HG03460 (cell line): ENCODE data around the gene TPGS1.

ENCODE experiments used
- ATAC-seq: cut with Tn5 transposase; IDR thresholded peaks from one replicate; pipeline ENCODE4 v1.9.1; 2021; ENCODE audit not compliant: unreplicated experiment

The TPGS1 gene

DNA sequence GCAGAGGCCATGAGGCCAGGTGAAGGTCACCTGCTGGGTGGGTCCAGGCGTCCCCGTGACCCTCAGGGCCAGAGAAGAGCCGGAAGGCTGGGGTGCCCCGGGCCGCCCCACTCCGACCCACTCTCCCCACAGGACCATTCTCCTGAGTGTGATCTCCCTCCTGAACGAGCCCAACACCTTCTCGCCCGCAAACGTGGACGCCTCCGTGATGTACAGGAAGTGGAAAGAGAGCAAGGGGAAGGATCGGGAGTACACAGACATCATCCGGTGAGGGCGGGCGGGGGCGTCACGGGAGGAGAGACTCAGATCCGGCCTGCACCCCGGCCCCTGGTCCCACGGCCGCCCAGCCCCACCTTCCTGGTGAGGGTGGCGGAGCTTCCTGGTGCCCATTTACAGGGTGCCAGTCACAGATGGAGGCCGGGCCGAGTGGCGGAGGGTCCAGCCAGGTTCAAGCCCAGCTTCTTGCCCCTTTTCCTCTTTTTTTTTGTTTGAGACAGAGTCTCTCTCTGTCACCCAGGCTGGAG, 29.6 kb downstream of the TPGS1 start:
- no peak for ATAC-seq

GRCh38 chr19:538641-539428, 31.5 kb downstream of the TPGS1 start:
- ATAC-seq = no peak

DNA sequence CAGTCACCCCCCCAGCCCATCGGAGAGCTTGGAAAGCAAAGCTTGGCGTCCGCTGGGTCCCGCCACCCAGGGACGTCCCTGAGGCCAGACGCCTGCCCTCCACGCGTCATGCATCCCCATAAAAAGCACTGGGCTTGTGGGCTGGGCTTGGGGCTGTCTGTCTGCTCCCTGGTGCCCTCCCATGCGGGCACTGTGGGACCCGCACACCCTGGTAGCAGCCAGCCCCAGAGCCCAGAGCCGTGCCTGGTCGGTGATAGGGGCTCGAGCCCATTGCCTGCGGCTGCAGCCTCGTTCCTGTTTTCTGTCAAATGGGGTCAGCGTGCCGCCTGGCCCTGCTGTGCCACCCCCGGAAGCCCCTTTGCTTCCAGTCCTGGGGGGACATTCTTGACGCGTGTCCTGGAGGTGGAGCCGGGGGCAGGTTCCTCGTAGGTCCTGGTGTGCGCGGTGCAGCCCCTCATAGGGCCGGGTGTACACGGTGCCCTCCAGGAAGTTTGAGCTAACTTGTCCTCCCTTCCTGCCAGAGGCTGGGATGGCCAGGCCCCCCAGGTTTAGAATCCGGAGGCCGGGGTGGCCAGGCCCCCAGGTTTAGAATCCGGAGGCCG, 32.2 kb downstream of the TPGS1 start:
- ATAC-seq = no peak

GRCh38 chr19:540867-541637, 33.8 kb downstream of the TPGS1 start:
- ATAC-seq = no peak

DNA sequence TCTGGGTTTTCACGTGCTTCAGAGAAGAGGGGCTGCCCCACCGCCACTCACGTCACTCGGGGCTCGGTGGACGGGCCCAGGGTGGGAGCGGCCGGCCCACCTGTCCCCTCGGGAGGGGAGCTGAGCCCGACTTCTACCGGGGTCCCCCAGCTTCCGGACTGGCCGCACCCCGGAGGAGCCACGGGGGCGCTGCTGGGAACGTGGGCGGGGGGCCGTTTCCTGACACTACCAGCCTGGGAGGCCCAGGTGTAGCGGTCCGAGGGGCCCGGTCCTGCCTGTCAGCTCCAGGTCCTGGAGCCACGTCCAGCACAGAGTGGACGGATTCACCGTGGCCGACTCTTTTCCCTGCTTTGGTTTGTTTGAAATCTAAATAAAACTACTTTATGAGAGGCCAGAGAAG, 34.4 kb downstream of the TPGS1 start:
- ATAC-seq = no peak

DNA sequence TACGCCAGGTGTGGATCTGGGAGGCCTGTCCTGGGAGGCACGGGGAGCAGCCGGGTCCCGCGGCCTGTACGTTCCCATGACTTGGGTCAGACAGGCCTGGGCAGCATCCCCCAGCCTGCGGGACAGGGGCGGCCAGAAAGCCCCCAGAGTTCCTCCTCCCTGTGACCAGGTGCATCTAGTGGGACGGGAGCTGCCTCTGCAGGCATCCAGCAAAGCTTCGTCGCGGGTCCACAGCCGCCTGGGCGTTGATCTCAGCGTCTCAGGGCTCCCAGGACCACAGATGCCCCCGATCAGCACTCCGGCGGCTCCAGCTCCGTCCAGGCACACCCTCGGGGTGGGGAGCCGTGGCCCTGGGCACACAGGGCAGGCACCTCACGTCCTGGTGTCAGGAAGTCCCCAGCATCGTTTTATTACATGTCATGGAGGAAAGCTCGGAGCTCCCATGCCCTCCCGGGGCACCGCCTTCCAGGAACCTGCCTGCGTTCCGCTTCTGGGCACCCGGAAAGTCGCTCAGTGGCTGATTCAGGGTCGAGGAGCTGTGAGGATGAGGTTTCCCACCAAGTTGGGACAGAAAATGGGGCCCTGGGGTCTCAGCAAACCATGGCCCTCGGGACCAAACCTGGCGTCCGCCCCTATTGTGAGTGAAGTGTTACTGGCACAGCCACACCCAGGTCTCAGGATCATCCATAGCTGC, 35.0 kb downstream of the TPGS1 start:
- no peak for ATAC-seq

DNA sequence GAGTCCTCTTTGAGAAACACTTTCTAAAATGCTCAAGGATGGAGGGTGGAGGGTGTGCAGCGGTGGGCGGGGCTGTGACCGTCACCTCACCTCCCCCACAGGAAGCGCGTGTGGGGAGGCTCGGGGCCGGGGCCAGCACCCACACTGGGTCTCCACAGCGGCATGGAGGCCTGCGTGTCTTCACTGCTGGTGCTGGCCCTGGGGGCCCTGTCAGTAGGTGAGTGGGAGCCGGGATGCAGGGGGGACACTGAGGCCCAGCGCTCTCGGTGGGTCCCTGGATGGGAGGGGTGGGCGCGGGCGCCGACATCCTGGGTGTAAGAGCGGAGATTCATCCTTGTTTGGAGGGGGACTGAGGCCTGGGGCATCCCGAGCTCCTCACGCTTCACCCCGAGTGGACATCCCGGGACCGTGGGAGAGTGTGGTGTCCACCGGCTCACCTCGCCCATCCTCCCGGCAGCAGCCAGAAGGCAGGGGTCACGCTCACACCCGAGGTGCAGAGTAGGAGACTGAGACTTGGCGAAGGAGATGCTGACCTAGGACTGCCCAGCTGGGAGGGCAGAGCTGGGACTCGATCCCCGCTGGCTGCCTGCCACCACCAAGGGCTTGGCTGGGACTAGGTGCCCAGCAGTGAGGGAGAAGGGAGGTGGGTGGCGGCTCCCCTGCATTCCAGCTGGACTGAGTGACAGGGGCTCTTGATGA, 36.8 kb downstream of the TPGS1 start, which contains the start of gene GZMM:
Gene GZMM, plus strand, starts transcription at position 144 of the 699 bp plus-strand sequence. Its CDS starts 19 bp downstream, at position 163.
- ATAC-seq = no peak

- ATAC-seq = no peak
Measured at GRCh38 chr19:547117-547516, 39.8 kb downstream of the TPGS1 start.

- ATAC-seq = no peak
Measured at GRCh38 chr19:547836-548720, 40.8 kb downstream of the TPGS1 start.

- ATAC-seq = no peak
Measured at GRCh38 chr19:548886-549830, 41.9 kb downstream of the TPGS1 start.

DNA sequence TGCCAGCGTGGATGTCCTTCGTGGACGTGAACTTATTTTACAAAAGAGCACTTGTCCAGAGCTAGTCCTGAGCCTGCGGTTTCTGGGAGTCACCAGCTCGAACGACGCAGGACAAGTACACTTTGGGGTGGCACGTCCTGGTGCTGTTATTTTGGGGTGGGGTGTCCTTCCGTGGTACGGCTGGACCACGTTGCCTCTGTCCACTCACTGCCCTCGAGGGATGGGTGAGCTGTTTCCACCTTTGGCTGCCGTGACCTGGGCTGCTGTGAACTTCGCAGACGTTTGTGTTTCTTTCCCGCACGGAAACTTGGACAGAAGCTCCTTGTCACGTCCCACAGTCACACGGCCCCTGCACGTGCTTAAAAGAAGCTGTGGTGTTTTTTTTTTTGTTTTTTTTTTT, 47.5 kb downstream of the TPGS1 start:
- no peak for ATAC-seq

DNA sequence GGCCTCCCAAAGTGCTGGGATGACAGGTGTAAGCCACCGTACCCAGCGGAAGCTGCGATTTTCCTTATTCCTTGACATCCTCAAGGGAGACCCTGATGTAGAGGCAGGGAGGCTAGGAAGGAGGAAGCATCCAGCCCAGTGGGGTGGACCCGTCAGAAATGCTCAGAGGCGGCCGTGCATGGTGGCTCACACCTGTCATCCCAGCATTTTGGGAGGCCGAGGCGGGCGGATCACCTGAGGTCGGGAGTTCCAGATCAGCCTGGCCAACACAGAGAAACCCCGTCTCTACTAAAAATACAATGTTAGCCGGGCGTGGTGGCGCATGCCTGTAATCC, 48.1 kb downstream of the TPGS1 start:
- no peak for ATAC-seq

DNA sequence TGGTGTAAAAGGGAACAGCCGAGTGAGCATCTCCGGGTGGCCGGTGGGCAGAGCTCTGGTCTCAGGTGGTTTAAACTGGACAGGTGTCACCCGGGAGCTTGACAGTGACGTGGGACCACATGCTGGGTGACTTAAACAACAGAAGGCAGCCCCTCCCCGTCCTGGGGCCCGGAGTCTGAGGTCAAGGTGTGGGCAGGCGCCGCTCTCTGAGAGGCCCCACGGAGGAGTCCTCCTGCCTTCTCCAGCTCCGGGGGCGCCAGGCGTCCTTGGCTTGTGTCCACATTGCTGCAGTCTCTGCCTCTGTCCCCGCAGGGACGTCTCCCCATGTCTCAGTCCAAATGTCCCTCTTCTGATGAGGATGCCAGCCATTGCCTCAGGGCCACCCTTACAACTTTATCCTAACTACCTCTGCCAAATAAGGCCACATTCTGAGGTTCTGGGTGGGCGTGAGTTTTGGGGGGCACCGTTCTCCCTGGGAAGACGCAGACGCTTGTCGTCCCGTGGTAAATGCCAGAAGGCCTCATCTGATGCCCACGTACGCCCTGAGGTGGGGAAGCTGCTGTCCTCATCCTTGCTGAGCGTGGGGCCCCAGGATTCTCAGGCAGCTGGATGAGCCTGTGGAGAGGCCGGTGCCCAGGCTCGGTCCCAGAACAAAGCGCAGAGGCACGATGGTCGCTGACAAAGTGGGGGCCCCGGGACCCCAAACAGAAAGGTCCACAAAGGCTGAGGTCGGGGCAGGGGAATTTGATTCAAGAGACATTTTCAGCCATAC, 49.5 kb downstream of the TPGS1 start:
- ATAC-seq = no peak

DNA sequence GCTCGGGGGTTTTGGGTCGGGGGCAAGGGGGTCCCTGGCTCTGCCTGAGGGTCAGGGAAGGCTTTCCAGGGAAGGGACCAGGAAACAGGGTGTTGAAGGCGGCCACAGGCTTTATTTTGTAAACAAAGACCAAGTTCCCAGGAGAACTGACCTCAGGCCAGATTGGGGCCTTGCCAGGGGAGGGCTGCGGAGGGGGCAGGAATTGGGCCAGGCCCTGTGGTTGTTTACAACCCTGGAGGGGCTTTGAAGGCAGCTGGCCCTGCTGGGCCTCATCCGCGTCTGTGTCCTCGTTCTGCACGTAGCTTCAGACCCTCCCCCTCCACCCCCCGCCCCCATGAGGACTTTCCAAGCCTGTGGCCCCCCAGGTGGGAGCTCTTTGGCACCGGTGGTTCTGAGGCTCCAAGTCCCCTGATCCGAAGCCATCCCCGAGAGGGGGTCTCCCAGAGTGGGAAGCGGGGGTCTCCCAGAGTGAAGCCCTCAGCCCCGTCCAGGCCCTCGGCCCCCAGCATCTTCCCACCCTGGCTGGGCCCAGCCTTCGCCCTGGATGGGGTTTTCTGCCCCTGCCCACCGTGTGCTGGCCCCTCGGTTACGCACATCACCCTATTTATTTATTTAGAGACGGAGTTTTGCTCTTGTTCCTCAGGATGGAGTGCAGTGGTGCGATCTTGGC, 51.6 kb downstream of the TPGS1 start:
- ATAC-seq = no peak

GRCh38 chr19:560121-560520, 52.8 kb downstream of the TPGS1 start:
- no peak for ATAC-seq

DNA sequence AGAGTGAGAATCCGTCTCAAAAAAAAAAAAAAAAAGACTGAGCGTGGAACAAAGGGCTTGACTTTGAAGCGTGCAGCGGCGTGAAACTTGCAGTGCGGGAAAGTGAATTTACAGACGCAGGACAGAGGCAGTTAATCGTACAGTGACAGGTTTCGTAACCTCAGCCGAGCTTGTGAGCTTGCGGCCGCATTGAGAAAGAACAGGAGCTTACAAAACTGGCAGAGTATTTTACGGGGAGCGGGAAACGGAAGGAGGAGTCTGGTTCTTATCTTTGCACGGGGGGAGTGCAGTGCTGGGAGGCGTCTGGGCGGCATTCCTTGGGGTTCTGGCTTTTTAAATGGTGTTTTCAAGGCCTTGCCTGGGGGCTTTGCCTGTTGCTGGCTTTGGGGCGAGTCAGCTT, 59.1 kb downstream of the TPGS1 start:
- ATAC-seq = no peak

DNA sequence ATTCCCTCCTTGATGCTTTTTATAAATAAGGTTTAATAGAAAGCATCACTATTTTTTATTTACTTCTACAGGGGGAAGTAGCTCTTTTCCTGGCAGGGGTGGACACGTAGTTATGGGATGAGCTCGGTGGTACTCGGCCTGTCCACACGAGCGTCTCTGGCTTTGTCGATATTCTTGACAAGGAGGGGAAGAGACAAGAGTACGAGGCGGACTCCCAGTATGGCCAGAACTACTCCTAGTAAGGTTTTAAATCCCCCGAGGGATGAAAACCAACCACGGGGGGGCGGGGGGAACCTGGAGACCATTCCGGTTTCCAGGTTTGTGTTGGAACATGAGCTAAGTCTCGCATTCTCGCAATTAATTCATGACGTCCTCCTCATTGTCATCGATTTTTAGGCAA, 59.5 kb downstream of the TPGS1 start:
- ATAC-seq = no peak
